Measurements from ENCODE around the gene TLE5.

DNA sequence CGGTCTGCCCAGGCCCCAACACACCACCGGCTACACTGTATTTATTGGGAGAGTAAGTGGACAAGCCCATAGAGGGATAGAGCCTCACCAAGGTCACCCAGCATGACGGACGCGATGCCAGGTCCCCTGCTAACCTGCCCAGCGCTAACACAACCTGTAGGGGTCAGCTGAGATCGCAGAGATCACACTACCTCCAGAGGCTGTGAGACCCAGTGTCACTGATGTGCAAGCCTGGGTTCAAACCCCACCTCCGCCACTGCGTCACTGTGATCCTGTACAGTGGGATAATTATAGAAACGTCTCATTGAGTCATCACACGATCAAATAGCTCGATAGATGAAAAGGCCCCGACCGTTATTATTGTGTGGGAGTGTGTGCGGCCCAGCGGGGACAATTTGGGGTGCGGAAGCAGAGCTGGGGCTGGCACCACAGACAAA lies 22.6 kb downstream of the TLE5 start:
- TF ChIP-seq POLR2AphosphoS5 (IDR thresholded peaks at IDR 0.05; ENCODE audit: borderline replicate concordance, low read depth, low read length) (no peak), EZH2 (IDR thresholded peaks at IDR 0.05) (no peak), FOXP2 (optimal IDR thresholded peaks at IDR 0.05; ENCODE audit: control extremely low read depth, extremely low read length, insufficient read depth) (no peak)

Measured in SK-N-MC (cell line).